HG03520 (cell line): Measurements from ENCODE around the gene TPR.

Experiments used
- ATAC-seq: cut with Tn5 transposase; IDR thresholded peaks from one replicate; pipeline ENCODE4 v1.9.1; 2021; ENCODE audit warnings: mild to moderate bottlenecking, moderate library complexity; ENCODE audit not compliant: unreplicated experiment

TPR gene

GRCh38 chr1:186291271-186291670, 83.8 kb downstream of the TPR start:
- no peak for ATAC-seq

GRCh38 chr1:186289943-186290545, 85.0 kb downstream of the TPR start:
- ATAC-seq, result no peak

GRCh38 chr1:186286615-186287315, 88.3 kb downstream of the TPR start:
- no peak for ATAC-seq

- peak; percentile 45 for ATAC-seq
These were observed 91.7 kb downstream of the TPR start for GRCh38 chr1:186283374-186283773.

- ATAC-seq, result no peak
These were observed 92.6 kb downstream of the TPR start for GRCh38 chr1:186282466-186282865.

- no peak for ATAC-seq
These were observed 99.2 kb downstream of the TPR start for GRCh38 chr1:186275822-186276221.

GRCh38 chr1:186272486-186272885, 102.6 kb downstream of the TPR start:
- no peak for ATAC-seq

GRCh38 chr1:186271032-186271431, 104.0 kb downstream of the TPR start:
- ATAC-seq, result no peak
